ENCODE measurements around the gene MYLK.
A peak's percentile ranks its signal among the peaks of the same experiment; 100 is the strongest.

The MYLK gene

DNA sequence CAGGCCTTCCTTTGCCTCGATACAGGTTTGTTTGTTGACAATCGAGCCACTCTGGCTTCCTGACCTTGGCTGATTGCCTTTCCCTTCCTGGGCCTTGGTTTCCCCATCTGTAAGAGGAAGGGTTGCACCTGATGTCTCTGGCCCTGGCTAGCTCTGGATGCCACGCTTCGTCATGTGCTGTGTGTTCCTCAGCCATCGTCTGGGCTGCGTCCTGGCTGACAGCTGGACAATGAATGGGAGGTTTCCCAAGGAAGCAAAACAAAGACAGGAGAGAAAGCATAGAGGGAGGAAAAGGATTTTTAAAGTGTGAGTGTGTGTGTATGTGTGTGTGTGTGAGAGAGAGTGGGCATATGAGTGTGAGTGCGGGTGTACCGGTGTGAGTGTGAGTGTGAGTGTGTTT, 234.0 kb downstream of the MYLK start:
- DNase-seq (ENCODE audit: low read depth, low spot score) = no peak

DNA sequence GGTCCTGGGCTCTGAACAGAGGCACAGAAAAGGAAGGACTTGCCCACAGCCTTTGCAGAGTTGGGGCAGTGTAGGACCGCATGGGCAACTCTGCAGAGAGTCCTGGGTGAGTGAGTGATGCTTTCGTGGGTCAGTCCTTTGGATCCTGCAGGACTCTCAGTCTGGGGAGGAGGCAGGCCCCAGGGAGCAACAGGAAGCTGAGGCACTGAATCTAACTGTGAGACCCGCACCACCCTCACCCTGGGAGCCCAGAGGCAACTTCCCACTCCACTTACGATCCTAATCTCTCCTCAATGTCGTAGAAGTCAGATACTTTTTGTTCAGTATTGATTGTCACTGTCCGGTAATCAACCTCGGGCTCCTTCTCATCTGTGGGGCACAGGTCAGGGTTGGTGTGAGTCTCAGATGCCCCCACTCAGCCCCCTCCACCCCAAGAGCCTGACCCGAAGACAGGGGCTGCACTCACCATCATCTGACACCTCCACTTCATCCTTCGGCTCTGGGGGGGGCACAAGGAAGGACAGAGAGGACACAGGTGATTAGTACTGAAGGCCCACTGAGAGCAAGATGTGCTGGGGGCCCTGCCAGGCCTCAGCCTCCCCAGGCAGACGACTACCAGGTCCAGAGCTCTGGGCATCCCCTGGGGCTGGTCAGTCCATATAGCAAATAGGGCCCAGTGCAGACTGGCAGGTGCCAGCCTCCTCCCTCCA, 235.3 kb downstream of the MYLK start:
- DNase-seq (ENCODE audit: low read depth, low spot score) = no peak

DNA sequence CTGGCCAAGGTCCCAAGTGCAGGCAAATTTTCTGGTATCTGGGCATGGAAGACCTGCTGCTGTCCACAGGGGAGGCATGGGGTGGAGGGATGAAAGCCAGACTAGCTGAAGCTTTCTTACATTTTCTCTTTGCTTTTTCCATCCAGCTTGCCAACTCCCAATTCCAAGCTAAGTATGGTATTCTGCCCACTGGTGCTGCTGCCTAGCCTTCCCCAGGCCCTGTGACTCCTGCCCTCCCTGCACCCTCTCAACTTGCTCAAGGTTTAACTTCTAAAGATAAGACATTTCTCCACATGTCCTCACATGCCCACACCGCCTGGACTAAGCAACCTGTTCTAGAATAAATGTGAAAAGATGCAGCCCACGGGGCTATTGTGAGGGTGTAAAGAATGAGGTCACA, 239.8 kb downstream of the MYLK start:
- no peak for DNase-seq (ENCODE audit: low read depth, low spot score)

DNA sequence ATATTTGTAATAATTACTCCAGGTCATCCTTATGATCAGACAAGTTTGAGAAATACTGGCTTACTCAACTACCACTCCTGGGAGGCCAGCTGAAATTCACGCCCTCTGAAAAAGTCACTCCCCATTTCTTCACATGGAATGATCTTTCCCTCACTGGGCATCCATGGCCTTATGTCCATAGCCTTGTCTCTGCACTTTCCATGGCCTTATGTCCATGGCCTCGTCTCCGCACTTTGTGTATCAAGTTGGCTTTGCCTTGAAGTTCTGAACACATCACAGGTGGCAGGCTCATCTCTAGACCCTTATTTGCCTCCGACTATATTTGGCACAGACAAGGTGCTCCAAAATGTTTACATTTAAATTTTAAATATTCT, 241.2 kb downstream of the MYLK start:
- DNase-seq (ENCODE audit: low read depth, low spot score) = no peak

DNA sequence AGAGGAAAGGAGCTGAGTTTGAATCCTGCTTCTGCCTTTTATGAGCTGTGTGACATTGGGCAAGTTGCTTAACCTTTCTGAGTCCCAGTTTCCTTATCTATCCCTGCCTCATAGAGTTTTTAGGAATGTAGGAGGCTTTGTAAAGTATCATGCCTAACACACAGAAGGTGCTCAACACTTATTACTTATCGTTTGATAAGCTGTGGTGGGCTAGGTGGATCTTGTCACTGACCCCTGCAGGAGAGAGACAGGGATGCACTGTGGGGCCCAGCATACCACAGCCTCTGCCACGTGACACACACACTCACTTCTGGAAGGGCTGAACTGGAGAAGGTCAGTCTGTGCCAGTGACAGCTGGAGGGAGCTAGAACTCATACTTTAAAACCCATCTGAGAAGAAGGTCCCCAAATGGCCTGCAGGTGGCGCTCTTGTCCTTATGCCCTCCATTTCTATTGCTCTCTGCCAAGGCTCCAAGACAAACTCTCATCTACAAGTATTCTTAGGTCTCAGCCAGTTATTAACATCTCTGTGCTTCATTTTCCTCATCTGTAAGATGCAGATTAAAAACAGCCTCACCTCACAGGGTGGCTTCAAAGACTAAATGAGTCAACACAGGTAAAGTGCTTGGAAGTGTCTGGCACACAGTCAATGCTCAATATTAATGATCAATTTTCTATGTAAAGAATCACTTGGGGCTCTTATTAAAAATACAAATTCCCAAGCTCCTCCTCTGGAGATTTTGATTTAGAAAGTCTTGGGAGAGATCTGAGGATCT, 241.8 kb downstream of the MYLK start:
- DNase-seq (ENCODE audit: low read depth, low spot score) = peak; percentile 92

DNA sequence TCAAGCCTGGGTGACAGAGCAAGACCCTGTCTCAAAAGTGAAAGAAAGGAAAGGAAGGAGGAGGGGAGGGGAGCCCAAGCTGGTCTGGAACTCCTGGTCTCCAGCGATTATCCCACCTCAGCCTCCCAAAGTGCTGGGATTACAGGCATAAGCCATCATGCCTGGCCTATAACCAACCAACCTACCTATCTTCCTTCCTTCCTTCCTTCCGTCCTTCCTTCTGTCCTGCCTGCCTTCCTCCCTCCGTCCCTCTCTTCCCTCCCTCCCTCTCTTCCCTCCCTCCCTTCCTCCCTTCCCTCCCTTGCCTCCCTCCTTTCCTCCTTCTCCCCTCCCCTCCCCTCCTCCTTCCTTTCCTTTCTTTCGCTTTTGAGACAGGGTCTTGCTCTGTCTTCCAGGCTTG, 242.6 kb downstream of the MYLK start:
- DNase-seq (ENCODE audit: low read depth, low spot score) = no peak

DNA sequence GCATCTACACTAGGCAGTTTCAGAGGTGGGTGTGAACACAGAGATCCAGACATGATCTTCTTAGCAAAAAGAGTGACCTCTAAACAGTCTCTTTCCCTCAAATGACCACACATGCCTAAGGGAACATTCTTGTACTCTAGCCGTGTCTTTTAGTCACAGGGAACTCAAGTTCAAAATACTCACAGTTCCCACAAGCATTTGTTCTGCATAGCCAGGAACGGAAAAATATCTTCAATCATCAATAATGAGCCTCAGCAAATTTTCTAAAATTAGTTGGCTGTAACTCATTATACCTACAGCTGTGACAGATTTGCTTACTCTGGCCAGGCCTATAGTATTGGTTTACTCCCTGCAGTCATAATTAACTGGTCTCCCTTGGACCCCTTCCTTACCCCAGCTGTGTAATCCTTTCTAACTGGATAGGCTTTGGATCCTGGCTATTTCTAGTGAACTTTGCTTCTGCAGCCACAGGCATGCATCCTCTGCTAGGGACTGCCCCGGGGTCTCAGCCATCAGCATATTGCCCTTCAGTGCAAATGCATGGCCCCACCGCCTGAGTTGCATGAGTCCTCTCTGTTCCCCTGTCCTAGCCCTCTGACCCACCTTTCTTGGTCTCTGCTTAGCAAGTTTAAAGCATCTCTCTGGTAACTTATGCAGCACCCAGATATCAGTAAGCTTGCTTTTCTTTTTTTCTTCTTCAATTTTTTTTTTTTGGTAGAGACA, 243.2 kb downstream of the MYLK start:
- DNase-seq (ENCODE audit: low read depth, low spot score) = no peak

DNA sequence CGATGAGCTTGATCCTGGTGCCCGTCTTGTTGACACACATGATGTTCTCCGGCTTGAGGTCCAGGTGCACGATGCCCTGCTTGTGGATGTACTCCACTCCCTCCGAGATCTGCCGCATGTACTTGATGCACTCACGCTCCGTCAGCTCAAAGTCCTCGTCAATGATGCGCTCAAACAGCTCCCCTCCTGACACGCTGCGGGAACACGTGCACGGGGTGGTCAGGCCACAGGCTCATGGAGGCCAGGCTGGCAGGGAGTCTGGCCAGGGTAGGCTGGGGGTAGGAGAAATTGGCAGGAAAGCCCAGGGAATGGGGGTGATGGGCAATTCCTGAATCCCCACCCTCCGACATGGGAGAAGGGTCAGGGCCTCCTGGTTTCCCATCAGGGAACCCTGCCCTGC, 243.8 kb downstream of the MYLK start:
- no peak for DNase-seq (ENCODE audit: low read depth, low spot score)

DNA sequence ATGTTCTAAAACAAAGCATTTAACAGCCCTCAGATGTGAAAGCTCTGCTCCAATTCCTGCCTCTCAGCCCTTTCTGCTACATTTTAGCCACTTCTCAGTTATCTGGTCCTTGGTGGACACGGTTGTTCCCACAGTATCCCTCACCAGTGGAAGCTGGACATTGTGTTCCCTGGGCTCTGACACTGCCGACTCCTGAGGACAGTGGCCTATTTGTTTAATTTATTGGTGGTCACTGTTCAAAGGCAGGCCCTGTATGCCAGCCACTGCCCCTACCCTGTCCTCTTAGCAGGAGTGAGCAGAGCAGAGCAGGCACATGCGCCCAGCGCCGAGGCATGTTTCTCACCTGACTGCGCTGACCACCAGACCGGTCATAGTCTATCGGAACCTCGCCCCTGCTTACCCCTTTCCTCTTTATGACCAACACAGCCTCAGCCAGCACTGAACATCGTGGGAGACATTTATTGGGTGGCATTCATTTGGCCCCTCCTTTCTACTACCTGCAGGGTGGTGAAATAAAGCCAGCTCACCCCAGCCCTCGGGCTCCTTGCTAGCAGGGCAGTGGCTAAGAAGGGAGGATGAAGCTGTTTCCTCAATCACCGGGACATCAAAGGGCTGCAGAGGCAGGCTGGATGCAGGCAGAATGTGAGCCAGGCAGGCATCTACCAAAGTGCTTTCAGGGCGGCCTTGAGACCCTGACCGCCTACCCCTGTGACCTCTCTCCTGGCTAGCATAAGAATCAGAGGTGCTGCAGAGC, 245.0 kb downstream of the MYLK start:
- DNase-seq (ENCODE audit: low read depth, low spot score) = no peak

DNA sequence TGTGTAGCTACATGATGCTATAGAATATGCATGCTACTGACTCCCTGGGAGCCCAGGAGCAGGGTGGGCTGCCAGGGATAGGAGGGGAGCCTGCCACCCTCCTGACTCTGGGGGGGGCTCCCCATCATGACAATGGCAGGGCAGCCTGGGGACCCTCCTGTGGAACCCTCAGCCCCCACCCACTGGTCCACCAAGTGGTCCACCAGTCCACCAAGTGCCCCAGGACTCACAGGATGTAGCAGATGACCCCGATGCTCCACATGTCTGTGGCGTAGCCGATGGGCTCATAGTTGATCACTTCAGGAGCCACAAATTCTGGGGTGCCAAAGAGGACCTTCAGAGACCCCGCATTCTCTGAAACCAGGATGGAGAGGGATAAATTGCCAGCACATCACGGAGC, 246.3 kb downstream of the MYLK start:
- no peak for DNase-seq (ENCODE audit: low read depth, low spot score)

DNA sequence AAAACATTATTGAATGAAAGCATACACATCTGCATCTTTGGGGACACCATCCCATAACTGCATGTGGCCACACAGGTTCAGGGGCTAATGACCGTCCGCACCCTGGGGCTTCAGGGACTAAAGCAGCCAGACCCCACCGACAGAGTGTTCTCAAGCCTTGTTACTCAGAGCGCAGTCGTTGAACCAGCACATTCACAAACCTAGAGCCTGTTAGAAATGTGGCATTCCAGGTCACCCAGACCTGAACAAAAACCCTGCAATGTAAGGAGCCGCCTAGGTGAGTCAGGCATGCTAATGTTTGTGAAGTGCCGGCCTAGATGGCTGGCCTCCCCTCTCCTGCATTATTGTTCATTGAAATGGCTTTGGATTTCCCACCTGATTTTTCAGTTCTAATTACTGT, 247.0 kb downstream of the MYLK start:
- DNase-seq (ENCODE audit: low read depth, low spot score) = no peak

DNA sequence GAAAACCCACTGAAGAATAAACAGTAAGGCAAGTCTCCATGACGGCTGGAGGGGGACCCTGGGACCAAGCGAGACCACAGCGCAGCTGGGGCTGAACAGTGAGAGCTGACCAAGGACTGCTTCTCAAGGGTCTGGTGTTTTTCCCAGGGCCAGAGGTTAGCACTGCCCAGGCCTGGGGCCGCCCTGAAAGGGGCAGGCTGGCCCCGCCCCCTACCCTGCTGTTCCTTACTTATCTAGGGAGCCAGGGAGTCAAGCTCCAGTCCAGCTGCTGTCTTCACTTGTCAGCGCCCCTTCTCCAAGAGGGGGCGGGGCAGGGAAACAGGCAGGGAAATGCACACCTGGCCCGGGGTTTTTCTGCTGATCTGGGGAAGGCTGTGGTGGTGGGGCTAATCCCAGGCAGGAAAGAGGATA, 247.7 kb downstream of the MYLK start:
- DNase-seq (ENCODE audit: low read depth, low spot score) = no peak

DNA sequence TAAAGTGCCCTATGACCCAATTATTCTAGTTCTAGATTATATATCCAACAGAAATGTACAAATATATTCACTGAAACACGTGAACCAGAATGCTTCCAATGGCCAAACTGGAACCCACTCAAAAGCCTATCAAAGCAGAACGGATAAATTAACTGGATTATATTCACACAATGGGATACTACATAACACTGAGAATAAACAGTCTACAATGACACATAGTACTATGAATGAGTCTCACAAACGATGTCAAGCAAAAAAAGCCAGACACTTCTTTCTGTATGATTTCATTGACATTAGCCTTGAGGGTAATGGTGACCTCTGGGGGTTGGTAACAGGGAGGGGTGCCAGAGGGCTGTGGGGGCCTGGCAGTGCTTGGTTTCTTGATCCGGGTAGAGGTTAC, 248.4 kb downstream of the MYLK start:
- no peak for DNase-seq (ENCODE audit: low read depth, low spot score)

DNA sequence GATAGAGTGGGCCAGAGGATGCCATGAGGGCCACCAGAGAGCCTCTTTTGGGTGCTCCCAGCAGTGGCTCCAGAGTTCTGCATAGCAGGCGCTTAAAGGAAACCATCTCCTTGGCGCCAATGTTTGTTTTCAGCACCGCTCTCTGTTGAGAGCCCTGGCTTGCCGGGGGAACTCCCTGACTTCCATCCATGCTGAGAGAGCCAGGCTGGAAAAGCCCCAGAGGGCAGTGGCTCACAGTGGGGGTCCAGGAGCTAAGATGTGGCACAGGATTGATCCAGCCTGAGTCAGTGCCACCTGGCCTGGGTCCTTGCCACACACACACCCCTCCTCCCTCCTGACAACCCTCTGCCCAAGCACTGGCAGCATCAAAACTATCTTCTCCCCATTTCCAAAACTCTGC, 248.9 kb downstream of the MYLK start:
- DNase-seq (ENCODE audit: low read depth, low spot score) = no peak

DNA sequence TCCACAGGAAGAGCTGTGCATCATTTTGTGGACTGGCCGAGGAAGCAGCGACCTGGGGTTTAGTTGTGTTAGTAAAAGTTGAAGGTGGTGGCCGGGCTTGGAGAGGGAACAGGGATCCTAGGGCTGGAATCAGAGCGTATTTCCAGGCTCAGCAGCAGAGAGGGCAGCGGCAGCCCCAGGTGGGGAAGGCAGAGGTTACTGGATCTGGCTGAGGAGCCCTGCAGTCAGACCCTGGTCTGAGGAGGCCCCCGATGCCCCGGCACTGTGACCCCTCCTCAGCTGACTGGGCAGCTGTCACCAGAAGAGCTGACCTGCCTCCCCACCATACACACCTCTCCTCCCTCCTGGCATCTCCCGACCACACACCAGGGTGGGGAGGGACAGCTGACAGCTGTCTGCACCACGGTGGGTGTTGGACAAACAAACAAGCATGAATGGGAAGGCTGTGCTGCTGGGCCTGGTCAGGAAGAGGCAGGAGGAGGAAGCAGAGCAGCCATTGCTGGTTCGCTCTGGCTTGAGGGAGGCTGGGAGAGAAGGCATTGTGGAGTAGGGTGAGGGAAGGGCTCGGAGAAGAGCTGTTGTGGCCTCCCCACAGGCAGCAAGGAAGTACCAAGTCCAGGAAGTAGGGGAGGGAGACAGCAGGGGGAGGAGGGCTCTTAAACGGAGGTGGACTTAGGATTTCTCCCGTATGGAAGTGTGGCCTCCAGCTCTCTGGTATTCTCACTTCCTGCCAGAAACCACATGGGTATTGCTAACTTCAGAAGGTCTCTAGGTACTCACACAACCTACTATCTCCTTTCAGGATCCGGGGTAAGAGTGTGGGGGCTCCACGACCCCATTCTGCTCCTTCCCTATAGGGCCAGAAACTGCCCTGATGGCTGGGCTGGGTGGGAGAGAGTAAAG, 249.7 kb downstream of the MYLK start:
- no peak for DNase-seq (ENCODE audit: low read depth, low spot score)

DNA sequence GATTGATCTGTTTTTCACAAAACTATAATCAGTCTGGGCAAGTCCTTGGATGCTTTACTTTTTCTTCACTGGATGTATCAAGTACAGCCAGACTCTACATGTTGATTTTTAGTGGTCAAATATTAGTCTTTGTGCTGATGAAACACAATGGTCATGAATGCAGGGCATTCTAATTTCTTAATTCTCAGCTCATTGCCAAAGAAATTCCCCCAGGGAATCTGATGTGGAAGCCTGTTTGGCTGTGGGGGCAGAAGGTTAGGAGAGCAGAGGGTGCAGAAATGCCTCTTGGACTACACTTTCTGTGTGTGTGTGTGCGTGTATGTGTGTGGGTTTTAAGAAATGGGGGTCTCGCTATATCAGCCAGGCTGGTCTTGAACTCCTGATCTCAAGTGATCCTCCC, 250.6 kb downstream of the MYLK start:
- DNase-seq (ENCODE audit: low read depth, low spot score) = no peak

DNA sequence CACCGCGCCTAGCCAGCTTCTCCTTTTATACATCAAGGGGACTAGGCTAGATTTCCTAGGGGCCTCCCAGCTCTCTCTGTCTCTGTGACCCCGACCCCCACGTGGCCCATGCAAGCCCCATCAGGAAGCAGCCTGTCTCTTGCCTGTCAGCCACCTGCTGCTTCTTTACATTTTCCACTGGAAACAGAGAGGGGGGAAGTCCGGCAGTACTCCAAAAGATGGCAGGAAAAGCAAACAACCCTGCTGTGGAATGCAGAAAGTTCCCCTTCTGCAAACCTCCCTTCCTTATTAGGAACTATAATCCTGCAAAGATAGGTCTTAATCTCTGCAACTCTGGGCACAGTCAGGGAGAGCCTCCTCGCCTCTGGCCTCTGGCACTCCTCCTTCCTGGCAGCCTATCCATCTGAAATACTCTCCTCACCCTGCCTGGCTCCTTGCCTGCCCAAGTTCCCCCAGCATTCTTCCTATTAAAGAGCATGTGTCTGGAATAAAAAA, 251.9 kb downstream of the MYLK start:
- peak; percentile 57 for DNase-seq (ENCODE audit: low read depth, low spot score)

DNA sequence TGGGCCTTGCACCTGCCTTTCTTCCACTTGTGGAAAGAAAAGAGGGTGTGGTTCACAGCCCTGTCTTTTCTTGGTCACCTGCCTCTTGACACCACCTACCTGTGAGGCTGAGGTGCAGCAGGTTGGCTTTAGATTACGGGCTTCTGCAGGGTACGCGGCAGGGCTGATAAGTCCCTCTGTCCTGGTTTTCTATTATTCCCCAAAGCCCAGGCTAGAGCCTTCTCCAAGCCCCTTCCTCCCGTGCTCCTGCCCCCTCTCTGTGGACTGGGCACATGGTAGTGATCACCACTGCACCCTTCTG, 254.4 kb downstream of the MYLK start:
- DNase-seq (ENCODE audit: low read depth, low spot score) = no peak

DNA sequence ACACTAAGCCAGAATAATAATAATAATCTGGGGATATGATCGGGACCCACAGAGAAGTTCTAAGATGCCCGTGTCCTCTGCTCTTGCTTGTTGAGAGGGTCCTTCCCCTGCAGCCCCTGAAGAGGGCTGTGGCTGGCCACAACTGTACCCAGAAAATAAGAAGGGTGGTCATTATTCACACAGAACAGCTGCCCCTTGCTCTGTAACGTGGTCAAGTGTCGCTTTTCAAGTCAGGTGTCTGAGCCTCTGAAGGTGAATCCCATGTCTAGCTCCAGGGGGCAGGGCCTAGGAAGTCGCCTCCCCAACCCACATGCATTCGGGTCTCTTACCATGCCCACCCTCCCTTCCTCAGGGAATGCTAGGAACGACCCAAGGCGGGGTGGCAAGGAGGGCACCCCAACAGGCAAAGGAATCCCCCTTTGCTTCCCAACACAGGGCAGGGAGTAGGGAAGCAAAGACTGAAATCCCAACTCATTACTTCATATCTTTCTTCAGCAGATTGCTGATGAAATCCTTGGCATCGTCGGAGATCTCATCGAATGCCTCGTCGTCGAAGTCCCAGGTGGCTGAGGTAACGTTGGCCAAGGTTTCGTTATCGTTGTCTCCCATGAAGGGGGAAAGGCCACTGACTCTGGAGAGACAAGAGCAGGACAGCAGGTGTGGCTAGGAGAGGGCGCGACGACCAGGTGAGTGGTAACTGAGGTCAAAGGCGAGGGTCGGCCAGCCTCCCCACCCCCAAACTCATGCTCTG, 255.0 kb downstream of the MYLK start:
- no peak for DNase-seq (ENCODE audit: low read depth, low spot score)

All from iPS DF 19.7 (cell line).